ENCODE data around the gene MOB1A. TPM values are rescaled to one million over a fixed set of nuclear protein-coding genes. Genes with fewer than 3 reads are reported as not detected.
A peak's percentile ranks its signal among the peaks of the same experiment; 100 is the strongest.
"Not testable (repeated sequence)": the region's sequence is repeated elsewhere in the genome, so short reads cannot be mapped to it uniquely, and the experiment has no call there.

Gene MOB1A
- polyA plus RNA-seq, 3 donors: 87.2 to 102 (median 98.1) TPM

DNA sequence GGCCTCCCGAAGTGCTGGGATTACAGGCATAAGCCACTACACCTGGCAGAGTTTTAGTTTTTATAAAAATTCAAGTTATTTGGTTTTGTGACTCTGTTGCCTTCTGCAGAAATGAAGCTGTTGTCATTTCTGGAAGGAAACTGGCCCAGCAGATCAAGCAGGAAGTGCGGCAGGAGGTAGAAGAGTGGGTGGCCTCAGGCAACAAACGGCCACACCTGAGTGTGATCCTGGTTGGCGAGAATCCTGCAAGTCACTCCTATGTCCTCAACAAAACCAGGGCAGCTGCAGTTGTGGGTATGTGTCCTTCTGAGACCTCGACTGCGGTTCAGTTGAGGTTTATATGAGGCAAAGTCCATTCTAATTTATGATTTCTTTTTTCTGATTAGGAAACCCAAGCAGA, 26.9 kb upstream of the MOB1A start:
- DNase-seq (ENCODE audit: extremely low read depth in 1 of 11, low read depth in 9 of 11, low spot score in 4 of 11): no peak

DNA sequence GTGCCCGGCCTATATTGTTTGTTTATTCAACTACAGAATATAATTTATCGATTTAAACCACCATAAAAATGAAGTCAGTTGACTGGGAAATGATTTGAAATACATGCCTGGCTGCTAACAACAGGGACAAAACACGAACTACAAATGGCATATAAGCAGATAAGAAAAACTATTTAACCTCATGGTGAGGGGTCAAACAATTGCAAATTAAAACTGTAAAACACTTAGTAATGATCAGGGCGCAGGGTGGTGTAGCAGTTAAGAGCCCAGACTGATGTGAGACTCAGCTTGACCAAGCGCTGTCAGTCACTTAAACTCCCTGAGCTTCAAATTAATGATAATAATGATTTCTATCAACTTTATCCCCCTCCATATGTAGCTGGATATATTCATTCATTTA, 26.4 kb upstream of the MOB1A start:
- no peak for DNase-seq (ENCODE audit: extremely low read depth in 1 of 11, low read depth in 9 of 11, low spot score in 4 of 11)

DNA sequence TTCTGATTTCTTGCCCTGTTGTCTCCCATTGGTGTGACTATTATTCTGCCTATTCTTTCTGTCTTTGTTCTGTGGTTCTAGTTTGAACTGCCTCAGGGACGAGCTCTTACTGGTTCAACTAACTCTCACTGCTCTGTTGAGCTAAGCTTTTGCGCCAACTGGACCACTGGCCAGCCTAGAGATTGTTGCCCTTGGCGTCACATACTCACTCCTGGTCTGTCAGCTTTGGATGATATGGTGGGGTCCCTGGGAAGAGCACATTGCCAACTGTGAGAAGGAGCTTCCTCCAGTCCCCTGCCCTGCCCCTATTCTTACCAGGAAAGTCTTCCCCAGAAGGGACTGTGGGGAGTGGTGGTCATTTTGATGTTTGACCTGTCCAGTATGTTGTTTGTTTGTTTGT, 25.8 kb upstream of the MOB1A start:
- no peak for DNase-seq (ENCODE audit: extremely low read depth in 1 of 11, low read depth in 9 of 11, low spot score in 4 of 11)

DNA sequence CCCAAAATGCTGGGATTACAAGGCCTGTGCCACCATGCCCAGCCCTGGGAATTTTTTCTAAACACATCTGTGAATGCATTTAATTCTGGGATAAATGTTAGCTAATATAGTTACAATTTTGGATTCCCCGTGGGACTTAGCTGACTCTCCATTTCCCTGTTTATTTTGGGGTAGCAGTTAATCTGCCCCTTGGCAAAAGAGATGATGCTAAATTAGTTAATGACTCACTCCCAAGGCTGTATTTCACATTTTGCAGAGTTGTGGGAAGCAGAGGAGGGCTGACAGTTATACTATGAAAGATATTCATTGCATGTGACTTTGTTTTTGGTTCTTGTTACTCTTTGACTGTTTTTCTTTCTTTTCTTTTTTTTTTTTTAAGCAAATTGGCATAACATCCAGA, 22.9 kb upstream of the MOB1A start:
- no peak for DNase-seq (ENCODE audit: extremely low read depth in 1 of 11, low read depth in 9 of 11, low spot score in 4 of 11)

DNA sequence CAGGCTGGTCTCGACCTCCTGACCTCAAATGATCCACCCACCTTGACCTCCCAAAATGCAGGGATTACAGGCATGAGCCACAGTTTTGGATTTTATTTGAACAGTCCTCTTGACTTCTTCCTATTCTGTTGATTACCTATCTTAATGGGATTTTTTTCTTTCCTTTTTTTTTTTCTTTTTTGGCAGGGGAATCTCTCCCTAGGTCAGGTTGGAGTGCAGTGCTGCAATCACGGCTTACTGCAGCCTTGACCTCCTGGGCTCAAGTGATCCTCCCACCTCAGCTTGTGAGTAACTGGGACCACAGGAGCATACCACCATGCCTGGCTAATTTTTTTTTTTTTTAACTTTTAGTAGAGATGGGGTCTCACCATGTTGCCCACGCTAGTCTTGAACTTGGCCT, 22.5 kb upstream of the MOB1A start:
- DNase-seq (ENCODE audit: extremely low read depth in 1 of 11, low read depth in 9 of 11, low spot score in 4 of 11): no peak

DNA sequence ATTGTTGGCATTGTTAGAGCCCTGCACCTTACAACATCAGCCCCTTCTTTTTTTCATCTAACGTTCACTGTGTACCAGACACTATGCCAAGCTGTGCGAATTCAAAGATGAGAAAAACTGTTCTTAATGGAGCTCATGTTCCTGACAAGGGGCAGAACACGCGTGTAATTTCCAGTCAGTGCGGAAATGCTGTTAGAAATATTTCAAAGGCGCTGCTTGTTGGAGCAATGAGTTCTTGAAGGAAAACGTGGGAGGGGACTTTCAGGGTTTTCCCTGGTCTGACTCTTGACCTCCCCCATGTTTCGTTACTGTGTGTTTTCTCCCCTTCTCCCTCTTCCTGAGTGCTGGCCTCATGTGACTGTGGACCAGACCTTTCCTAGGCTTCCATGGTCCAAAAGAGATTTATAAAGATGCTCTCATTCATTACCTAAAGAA, 21.2 kb upstream of the MOB1A start:
- DNase-seq (ENCODE audit: extremely low read depth in 1 of 11, low read depth in 9 of 11, low spot score in 4 of 11): no peak

DNA sequence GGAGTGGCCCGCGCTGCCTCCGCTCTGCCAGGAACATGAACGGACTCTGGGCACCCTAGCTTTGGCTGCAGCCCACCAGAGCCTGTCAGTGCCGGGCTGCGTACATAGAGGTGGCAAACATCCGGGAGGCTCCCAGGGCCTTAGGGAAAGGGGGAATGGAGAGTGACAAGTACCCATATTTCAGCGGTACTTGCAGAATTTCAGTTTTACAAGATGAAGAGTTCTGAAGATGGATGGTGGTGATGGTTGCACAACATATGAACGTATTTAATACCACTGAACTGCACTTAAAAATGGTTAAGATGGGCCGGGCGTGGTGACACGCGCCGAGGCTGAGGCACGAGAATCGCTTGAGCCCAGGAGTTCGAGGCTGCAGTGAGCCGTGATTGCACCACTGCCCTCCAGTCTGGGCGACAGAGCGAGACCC, 20.6 kb upstream of the MOB1A start:
- DNase-seq (ENCODE audit: extremely low read depth in 1 of 11, low read depth in 9 of 11, low spot score in 4 of 11): no peak

DNA sequence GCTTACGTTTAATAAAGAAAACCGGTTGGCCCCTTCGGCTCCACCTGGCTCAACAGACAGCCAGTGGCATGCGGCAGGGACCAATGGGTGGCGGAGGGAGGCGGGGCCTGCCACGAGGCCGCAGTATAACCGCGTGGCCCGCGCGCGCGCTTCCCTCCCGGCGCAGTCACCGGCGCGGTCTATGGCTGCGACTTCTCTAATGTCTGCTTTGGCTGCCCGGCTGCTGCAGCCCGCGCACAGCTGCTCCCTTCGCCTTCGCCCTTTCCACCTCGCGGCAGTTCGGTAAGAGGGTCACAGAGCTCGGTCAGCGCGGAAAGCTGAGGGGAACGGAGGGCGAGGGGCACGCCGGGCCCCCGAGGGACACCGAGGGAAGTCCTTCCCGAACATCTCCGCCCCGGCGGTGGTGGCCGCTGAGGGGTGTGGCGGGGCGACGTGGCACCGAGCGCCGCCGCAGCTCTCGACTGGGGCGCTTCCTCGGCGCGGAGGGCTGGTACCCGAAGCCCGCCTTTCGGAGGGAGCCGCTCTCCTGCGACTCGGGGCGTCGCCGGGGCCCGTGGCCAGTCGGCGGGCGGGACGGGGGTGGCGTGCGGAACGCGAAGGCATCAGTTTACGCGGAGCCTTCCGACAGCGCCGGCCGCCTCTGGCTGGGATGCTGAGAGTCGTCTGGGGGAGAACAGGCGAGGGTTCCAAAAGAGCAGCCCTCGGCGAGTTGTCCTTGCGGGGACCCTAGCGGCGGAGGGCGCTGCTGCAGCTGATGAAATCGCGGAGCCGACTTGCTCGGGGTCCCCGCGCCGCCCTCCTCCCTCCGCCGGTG, 20.0 kb upstream of the MOB1A start, which contains the start of gene MTHFD2:
Gene MTHFD2, plus strand, starts transcription at position 155 of the 814 bp plus-strand sequence. Its CDS starts 27 bp downstream, at position 182.
- DNase-seq (ENCODE audit: extremely low read depth in 1 of 11, low read depth in 9 of 11, low spot score in 4 of 11): peak; percentile 63 to 88 (median 83)

DNA sequence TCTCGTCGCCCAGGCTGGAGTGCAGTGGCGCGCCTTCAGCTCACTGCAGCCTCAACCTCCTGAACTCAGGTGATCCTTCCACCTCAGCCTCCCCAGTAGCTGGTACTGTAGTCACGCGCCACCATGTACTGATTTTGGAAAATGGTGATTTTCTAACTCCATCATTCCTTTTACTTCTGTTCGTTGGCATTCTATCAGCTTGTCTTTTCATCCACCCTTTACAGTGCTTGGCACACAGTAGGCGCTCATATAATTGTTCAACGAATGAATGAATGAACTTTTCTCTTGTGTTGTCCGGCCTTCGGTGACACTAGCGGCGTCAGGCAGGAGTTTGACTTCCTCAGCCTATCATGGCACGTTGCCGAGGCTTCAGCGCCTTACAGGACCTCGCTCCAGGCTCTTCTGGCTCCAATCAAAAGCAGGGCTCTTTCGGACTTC, 19.4 kb upstream of the MOB1A start:
- DNase-seq (ENCODE audit: extremely low read depth in 1 of 11, low read depth in 9 of 11, low spot score in 4 of 11): no peak

DNA sequence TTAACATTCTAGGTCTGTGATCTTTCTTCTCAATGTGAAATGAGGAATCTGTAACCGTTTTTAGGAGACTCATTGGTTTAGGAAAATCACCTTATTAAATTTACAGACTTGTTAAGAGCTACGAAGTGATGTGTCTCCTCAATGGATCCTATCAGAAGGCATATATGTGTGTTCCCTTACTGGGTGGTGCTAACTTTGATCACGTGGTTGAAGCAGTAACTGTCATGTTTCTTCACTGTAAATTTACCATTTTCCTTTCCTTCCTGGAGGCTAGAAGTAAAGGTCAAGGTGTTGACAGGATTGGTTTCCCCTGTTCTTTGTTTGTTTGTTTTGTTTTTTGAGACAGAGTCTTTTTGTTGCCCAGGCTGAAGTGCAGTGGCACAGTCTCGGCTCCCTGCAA, 18.4 kb upstream of the MOB1A start:
- no peak for DNase-seq (ENCODE audit: extremely low read depth in 1 of 11, low read depth in 9 of 11, low spot score in 4 of 11)

DNA sequence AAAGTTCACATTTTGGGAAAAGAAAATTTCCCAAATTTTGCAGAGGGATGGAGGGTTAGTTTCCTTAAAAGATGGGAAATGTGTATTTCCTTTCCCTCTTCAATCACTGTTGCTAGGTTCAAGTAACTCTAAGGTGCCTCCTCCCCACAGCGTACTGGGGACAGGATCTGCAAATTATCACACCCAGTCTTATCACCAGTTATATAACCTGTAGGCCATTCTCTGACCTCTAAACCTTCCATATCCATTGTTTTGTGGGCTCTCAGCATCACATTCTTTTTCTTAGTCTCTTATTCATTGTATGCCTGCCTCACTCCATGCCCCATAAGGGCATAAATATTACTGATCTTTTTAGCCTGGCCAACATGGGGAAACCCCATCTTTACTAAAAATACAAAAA, 16.1 kb upstream of the MOB1A start:
- no peak for DNase-seq (ENCODE audit: extremely low read depth in 1 of 11, low read depth in 9 of 11, low spot score in 4 of 11)

DNA sequence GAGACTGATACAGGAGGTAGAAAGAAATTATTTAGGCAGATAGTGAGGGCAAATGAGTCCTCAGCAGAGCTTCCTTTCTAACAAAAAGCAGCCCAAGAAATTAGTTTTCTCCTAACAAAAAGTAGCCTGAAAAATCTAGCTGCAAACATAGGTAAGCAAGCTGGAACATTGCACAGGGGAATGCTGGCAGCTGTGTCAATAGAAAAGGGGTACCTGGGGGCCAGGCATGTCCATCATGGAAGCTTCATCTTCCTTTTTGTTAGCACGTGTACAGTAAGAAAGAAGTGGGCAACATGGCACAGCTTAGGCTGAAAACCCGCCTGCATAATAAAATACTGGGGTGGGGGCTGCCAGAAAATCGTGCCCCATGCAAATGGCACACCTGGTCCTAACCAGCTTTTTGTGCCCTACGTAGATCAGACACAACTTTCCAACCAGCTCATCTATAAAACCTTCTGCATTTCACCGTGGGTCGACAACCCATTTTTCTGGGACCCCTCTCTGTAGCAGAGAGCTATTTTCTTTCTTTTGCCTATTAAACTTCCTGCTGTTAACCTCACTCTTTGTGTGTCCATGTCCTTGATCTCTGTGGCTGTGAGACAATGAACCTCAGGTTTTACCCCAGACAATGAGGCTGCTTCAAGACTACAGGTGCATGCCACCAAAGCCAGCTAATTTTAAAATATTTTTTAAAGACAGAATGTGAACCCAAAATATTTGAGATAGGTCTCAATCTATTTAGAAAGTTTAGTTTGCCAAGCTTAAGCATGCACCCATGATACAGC, 13.1 kb upstream of the MOB1A start:
- no peak for DNase-seq (ENCODE audit: extremely low read depth in 1 of 11, low read depth in 9 of 11, low spot score in 4 of 11)

DNA sequence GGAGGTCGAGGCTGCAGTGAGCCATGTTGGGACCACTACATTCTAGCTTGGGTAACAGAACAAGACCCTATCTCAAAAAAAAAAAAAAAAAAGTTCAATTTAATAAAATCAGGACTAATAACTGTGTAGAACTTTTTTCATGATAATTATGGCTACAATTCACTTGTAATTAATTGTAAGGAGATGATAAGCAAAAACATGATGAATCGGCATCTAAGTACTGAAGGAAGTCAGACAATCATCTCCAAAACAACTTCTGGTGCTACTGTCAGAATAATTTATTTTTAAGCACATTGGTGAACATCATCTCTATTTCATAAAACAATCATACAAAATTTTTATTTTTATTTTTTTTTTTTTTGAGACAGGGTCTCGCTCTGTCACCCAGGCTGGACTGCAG, 10.0 kb upstream of the MOB1A start:
- no peak for DNase-seq (ENCODE audit: extremely low read depth in 1 of 11, low read depth in 9 of 11, low spot score in 4 of 11)

DNA sequence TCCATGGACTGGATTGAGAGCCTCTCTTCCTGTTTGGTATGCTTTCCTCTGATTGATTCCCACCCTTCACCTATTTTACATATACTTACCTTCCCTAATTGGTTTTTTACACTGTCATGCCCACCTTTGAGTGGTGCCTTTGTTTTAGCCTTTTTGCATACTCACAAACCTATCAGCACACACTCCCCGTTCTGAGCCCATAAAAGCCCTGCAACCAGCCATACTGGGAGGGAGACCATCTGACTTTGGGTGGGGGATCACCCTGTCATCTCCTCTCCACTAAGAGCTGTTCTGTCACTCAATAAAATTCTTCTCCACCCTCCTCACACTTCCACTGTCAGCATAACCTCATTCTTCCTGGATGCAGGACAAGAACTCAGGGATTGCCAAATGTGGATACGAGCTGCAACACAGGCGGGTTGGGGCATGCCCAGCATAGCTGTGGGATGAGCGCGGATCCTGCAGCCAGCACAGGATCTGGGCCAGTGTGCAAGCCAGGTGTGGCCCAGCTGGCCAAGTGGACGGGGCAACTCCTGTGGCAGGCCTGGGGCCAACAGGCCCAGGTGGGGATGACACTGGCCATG, 9.4 kb upstream of the MOB1A start:
- no peak for DNase-seq (ENCODE audit: extremely low read depth in 1 of 11, low read depth in 9 of 11, low spot score in 4 of 11)

DNA sequence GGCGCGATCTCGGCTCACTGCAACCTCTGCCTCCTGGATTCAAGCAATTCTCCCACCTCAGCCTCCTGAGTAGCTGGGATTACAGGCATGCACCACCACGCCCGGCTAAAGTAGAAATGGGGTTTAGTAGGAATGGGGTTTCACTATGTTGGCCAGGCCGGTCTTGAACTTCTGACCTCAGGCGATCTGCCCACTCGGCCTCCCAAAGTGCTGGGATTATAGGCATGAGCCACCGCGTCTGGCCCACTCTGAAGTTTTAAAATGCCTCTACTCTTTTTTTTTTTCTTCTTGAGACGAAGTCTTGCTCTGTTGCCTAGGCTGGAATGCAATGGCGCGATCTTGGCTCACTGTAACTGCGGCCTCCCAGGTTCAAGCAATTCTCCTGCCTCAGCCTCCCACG, 8.0 kb upstream of the MOB1A start:
- DNase-seq (ENCODE audit: extremely low read depth in 1 of 11, low read depth in 9 of 11, low spot score in 4 of 11): not testable (repeated sequence)

DNA sequence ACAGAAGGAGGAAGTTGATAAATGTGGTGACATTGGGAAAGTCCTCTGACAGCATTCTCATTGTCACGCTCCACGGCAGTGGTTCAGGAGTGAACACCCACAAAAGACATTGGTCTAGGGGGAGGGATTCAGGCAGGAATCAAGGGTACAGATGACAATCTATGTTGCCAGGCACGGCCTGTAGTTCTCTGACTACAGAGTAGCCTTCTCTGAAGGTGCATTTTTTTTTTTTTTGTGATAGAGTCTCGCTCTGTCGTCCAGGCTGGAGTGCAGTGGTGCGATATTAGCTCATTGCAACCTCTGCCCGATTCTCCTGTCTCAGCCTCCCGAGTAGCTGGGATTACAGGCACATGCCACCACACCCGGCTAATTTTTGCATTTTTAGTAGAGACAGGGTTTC, 7.4 kb upstream of the MOB1A start:
- no peak for DNase-seq (ENCODE audit: extremely low read depth in 1 of 11, low read depth in 9 of 11, low spot score in 4 of 11)

DNA sequence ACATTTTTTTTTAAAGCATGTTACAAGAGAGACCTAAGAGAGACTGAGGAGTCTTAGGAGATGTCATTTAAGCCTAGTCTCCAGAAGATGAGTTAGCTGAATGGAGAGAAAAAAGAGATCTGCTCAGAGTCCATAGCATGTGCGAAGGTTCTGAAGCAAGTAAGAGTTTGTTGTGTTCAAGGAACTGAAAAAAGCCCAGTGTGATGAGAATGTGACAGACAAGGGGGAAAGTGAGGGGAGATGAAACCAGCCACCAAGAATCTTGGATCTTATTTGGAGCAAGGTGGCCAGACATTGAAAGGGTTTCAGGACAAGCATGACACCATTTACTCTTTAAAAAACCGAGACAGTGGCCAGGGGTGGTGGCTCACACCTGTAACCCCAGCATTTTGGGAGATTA, 5.2 kb upstream of the MOB1A start:
- no peak for DNase-seq (ENCODE audit: extremely low read depth in 1 of 11, low read depth in 9 of 11, low spot score in 4 of 11)

DNA sequence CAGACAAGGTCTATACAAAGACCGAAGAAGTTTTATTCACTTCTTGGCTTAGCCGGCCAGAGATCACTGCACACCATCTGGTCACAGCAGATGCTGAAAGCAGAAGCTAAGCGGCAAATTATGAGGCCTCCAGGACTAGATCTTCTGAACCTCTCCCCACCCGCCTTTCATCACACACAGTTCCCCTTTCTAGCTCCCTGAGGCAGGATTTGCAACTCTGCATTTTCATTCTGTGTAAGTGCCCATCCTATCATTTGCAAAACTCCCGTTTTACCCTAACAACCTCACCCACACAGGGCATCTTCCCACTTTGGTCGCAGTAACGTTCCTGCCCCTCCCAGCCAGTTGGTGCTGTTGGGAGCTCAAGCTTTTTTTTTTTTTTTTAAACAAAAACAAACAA, 3.1 kb upstream of the MOB1A start:
- DNase-seq (ENCODE audit: extremely low read depth in 1 of 11, low read depth in 9 of 11, low spot score in 4 of 11): no peak

DNA sequence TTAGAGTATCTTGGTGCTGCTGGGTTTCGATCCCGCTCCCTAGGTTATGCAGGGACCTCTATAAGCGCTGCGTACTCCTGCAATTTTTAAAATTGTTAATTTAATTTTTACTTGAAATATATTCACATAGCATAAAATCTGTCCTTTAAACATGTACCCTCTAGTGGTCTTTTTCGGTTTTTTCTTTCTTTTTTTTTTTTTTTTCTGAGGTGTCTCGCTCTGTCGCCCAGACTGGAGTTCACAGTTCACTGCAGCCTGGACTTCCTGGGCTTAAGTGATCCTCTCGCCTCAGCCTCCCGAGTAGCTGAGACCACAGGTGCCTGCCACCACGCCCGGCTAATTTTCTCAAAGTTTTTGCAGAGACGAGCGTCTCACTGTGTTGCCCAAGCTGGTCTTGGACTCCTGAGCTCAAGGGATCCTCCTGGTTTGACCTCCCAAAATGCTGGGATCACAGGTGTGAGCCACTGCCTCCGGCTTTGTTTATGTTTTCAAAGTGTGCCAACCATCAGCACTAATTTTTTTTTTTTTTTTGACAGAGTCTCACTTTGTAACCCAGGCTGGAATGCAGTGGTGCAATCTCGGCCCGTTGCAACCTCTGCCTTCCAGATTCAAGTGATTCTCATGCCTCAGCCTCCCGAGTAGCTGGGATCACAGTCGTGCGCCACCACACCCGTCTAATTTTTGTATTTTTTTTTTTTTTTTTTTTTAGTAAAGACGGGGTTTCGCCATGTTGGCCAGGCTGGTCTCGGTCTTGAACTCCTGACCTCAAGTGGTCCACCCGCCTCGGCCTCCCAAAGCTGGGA, 585 bp upstream of the MOB1A start:
- no peak for DNase-seq (ENCODE audit: extremely low read depth in 1 of 11, low read depth in 9 of 11, low spot score in 4 of 11)

Measured in renal cortex interstitium (tissue), 11 donors.